HG03196 (cell line): ENCODE measurements around the gene PAX3.

ENCODE experiments used
- ATAC-seq: cut with Tn5 transposase; IDR thresholded peaks from one replicate; pipeline ENCODE4 v1.9.1; 2021; ENCODE audit not compliant: unreplicated experiment

PAX3 gene

GRCh38 chr2:222311319-222311977, 12.7 kb upstream of the PAX3 start:
- ATAC-seq = no peak

GRCh38 chr2:222310747-222311318, 12.0 kb upstream of the PAX3 start:
- ATAC-seq = no peak

GRCh38 chr2:222309766-222310165, 11.0 kb upstream of the PAX3 start:
- no peak for ATAC-seq

GRCh38 chr2:222309361-222309760, 10.6 kb upstream of the PAX3 start:
- ATAC-seq = no peak

- ATAC-seq = no peak
Observed at GRCh38 chr2:222307978-222308730, 9.4 kb upstream of the PAX3 start.

- no peak for ATAC-seq
Observed at GRCh38 chr2:222307143-222307756, 8.5 kb upstream of the PAX3 start.

GRCh38 chr2:222306393-222307142, 7.8 kb upstream of the PAX3 start:
- no peak for ATAC-seq

GRCh38 chr2:222305516-222306392, 7.0 kb upstream of the PAX3 start:
- ATAC-seq = no peak

- no peak for ATAC-seq
Observed at GRCh38 chr2:222304737-222305515, 6.1 kb upstream of the PAX3 start.

- no peak for ATAC-seq
Observed at GRCh38 chr2:222303828-222304736, 5.3 kb upstream of the PAX3 start.

GRCh38 chr2:222303045-222303827, 4.4 kb upstream of the PAX3 start:
- ATAC-seq = no peak

GRCh38 chr2:222302178-222303018, 3.6 kb upstream of the PAX3 start:
- ATAC-seq = no peak

- no peak for ATAC-seq
Observed at GRCh38 chr2:222301796-222302118, 3.0 kb upstream of the PAX3 start.

- no peak for ATAC-seq
Observed at GRCh38 chr2:222301053-222301795, 2.4 kb upstream of the PAX3 start.

GRCh38 chr2:222300726-222301052, 1.9 kb upstream of the PAX3 start:
- ATAC-seq = no peak
